ENCODE data around the gene BCAN.

BCAN gene

GRCh38 chr1:156641761-156642264 lies at the start of gene BCAN:
TSS of gene BCAN (plus strand) at chr1:156642117. CDS start at chr1:156646055, 3,938 bp downstream.
- TF ChIP-seq CTCF (IDR thresholded peaks at IDR 0.05): no peak

- no peak for TF ChIP-seq CTCF (IDR thresholded peaks at IDR 0.05)
These were observed 49.6 kb upstream of the BCAN start for GRCh38 chr1:156592158-156592909.

- TF ChIP-seq CTCF (IDR thresholded peaks at IDR 0.05): no peak
These were observed 48.8 kb upstream of the BCAN start for GRCh38 chr1:156592910-156593660.

- no peak for TF ChIP-seq CTCF (IDR thresholded peaks at IDR 0.05)
These were observed 48.3 kb upstream of the BCAN start for GRCh38 chr1:156593661-156593989.

- no peak for TF ChIP-seq CTCF (IDR thresholded peaks at IDR 0.05)
These were observed 47.7 kb upstream of the BCAN start for GRCh38 chr1:156594190-156594589.

- no peak for TF ChIP-seq CTCF (IDR thresholded peaks at IDR 0.05)
These were observed 46.9 kb upstream of the BCAN start for GRCh38 chr1:156595016-156595415.

GRCh38 chr1:156596426-156596825 lies 45.5 kb upstream of the BCAN start:
- TF ChIP-seq CTCF (IDR thresholded peaks at IDR 0.05): no peak
